Fibroblast of villous mesenchyme (primary cell): ENCODE data around the gene SDC4. TPM values are rescaled to one million over a fixed set of nuclear protein-coding genes. Genes with fewer than 3 reads are reported as not detected.

ENCODE experiments used
- DNase-seq: peaks from one replicate; pipeline ENCODE4 v3.0.0-alpha.2; 2010; ENCODE audit warnings: low read depth
- H3K4me3 ChIP-seq: 2 replicates; pipeline ENCODE4 v1.5.1; 2011; ENCODE audit warnings: low read depth, mild to moderate bottlenecking, low read length
- total RNA-seq: library from RNA; depleted of rRNA; stranded (reverse); fragments of >200 nt; gene quantifications from 2 replicates; pipeline ENCODE4 v1.2.3, GENCODE V29; 2012
- TF ChIP-seq, protein P1 (sequence below): IDR thresholded peaks from 2 replicates; pipeline ENCODE4 v1.5.1; 2012; ENCODE audit warnings: low read depth, mild to moderate bottlenecking, low read length; ENCODE audit not compliant: insufficient read depth

Gene SDC4
- total RNA-seq, 1 donor: 178 TPM

DNA sequence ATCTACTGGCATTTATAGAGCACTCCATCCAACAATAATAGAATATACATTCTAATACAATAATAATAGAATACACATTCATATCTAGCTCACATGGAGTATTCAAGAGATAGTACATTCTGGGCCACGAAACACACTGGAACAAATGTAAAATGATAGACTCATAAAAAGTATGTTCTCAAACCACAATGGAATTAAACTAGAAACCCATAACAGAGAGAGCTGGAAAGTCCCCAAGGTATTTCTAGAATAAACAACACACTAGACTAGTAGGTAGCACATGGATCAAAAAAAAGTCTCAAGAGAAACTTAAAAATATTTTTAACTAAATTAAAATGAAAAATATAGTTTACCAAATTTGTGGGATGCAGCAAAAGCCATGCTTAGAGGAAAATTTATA lies 39.0 kb upstream of the SDC4 start:
- no peak for DNase-seq
- no peak overlapping the region for H3K4me3 ChIP-seq
- TF ChIP-seq, protein P1, sequence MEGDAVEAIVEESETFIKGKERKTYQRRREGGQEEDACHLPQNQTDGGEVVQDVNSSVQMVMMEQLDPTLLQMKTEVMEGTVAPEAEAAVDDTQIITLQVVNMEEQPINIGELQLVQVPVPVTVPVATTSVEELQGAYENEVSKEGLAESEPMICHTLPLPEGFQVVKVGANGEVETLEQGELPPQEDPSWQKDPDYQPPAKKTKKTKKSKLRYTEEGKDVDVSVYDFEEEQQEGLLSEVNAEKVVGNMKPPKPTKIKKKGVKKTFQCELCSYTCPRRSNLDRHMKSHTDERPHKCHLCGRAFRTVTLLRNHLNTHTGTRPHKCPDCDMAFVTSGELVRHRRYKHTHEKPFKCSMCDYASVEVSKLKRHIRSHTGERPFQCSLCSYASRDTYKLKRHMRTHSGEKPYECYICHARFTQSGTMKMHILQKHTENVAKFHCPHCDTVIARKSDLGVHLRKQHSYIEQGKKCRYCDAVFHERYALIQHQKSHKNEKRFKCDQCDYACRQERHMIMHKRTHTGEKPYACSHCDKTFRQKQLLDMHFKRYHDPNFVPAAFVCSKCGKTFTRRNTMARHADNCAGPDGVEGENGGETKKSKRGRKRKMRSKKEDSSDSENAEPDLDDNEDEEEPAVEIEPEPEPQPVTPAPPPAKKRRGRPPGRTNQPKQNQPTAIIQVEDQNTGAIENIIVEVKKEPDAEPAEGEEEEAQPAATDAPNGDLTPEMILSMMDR: no peak

DNA sequence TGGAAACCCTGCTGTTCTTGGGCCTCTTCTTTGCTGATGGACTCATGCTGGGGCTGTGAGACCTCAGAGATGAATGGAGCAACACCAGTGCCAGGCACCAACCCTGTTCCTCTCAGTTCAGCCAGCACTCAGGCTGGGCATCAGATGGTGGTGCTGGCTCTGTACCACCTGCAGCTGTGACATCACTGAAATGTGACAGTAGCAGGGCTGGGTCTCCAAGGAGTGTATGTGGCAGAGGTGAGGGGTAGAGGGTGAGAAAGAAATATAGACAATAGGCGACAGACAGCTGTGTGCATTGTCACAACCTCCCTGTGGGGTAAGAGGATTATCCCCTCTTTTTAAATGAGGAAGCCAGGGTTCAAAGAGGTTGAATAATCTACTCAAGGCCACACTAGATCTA lies 30.0 kb upstream of the SDC4 start, which contains the start of gene TP53TG5:
TSS of gene TP53TG5 (minus strand) at position 135 of the 400 bp plus-strand sequence. CDS start at position 46, 89 bp downstream.
- DNase-seq: no peak
- TF ChIP-seq, protein P1: no peak
- no peak within 1 kb of the TSS for H3K4me3 ChIP-seq

- TF ChIP-seq, protein P1: no peak
- no peak overlapping the region for H3K4me3 ChIP-seq
- DNase-seq: no peak
Measured at GRCh38 chr20:45377269-45377668, 29.0 kb upstream of the SDC4 start.

- no peak for DNase-seq
- TF ChIP-seq, protein P1: no peak
- no peak overlapping the region for H3K4me3 ChIP-seq
Measured at GRCh38 chr20:45374966-45375365, 26.7 kb upstream of the SDC4 start.

GRCh38 chr20:45374101-45374467 lies 25.9 kb upstream of the SDC4 start:
- DNase-seq: no peak
- H3K4me3 ChIP-seq: peak overlapping the region; percentile 56
- TF ChIP-seq, protein P1: no peak

DNA sequence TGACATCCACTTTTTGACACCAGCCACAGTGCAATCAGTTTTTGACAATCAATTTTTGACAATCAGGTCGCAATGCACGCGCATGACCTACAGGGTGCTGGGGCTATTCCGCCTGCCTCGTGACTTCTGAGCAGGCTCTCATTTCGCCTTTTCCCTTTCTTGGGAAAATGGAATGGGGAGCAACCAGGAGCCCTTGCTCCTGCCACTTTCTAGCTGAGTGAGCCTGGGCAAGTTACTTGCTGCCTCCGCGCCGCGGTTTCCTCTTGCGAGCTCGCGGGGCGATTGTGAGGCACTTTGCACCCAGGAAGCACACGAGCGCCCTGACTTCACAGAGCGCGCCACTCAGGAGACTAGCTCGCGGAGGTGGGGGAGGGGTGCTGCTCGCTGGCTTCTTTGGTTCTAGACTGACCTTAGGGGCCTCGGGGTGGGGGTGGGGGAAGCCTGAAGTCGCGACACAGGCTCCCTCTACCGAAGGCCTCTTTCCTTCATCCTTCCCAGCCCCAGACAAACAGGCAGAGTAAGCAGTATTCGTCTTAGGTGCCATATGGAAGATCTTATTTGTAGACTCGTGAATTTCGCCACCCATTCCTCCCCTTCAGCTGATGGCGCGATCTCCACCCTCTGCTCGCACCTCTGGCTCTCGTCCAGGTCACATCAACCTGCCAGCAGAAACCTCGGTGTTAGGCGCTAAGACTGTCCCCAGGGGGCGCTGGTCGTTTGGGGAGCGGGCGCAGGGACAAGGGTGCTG lies 25.3 kb upstream of the SDC4 start:
- TF ChIP-seq, protein P1: peak; percentile 95
- DNase-seq: peak; percentile 86

More for the DNA sequence above, 25.3 kb upstream of the SDC4 start:
- peak overlapping the region; percentile 56 for H3K4me3 ChIP-seq
